Fibroblast of skin of left biceps (primary cell): ENCODE data around the gene MSH6.
A peak's percentile ranks its signal among the peaks of the same experiment; 100 is the strongest.

ENCODE experiments used
- DNase-seq, 2 experiments: peaks; one replicate each; pipeline ENCODE4 v3.0.0-alpha.2; 2013; ENCODE audit warnings: low read depth in 2 of 2

The MSH6 gene

DNA sequence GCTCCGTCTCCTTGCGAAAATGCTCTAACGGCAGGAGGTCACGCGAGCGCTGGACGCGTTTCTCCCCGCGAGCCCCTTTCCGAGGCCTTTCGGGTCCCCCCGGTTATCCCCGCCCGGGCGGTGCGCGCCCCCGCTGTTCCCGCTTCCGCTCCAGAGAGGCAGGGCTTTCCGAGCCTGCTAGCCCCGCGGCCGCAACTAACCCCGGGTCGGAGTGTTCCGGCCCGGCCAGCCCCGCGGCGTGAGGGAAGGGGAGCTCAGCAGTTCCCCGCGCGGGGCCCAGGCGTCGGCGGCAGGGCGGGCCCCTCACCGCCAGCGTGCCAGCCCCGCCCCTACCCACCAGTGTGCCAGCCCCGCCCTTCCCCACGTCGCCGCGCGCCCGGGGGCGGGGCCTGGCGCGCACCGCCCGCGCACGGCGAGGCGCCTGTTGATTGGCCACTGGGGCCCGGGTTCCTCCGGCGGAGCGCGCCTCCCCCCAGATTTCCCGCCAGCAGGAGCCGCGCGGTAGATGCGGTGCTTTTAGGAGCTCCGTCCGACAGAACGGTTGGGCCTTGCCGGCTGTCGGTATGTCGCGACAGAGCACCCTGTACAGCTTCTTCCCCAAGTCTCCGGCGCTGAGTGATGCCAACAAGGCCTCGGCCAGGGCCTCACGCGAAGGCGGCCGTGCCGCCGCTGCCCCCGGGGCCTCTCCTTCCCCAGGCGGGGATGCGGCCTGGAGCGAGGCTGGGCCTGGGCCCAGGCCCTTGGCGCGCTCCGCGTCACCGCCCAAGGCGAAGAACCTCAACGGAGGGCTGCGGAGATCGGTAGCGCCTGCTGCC, at the start of gene MSH6:
Gene MSH6 (plus strand): TSS at position 475 of the 815 bp plus-strand sequence. CDS start 89 bp downstream, at position 564.
- DNase-seq: peak; percentile 73 to 75

DNA sequence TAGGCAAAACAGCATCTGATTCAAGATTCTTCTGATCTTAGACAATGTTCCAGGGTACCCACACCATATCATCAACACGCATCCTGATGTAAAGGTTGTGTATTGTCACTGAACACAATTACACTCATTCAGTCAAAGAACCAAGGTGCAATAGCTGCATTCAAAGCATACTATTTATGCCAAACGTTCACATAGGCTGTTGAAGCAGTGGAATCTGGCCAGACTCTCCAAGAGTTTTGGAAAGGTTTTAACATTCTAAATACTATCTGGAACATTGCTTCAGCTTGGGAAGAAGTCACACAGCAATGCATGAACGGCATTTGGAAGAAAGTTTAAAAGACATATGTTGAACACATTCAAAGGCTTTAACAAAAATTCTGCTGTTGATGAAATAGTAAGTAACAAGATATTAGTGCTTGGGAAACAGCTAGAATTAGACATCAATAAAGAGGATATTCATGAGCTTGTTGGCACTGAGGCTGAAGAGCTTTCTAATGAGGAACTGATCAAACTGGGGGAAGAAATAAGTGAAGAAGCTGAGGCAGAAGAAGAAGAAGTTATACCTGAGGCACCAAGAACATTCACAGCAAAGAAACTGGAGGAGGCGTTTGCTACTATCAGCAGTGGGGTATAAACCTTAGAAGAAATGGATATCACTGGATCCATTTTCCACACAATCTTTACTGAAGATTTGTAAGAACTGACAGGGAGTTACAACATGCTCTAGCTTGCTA, 47.6 kb upstream of the MSH6 start:
- no peak for DNase-seq

DNA sequence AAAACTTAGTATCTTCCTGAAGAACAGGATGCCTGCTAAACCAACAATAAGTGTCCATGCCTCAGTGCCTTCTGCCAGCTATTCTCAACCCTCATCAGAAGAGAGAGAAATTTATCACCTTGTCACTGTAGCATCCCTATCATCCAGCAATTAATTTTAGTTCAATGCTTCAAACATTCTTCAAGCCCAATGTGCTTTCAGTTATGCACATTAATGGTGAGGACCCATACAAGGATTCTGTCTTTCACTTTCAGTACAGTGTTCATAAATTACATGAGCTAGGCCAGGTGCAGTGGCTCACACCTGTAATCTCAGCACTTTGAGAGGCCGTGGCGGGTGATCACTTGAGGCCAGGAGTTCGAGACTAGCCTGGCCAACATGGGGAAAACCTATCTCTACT, 47.0 kb upstream of the MSH6 start:
- DNase-seq: no peak

GRCh38 chr2:47737191-47737975, 45.6 kb upstream of the MSH6 start:
- no peak for DNase-seq

- no peak for DNase-seq
These were observed 44.6 kb upstream of the MSH6 start for GRCh38 chr2:47738331-47738730.

DNA sequence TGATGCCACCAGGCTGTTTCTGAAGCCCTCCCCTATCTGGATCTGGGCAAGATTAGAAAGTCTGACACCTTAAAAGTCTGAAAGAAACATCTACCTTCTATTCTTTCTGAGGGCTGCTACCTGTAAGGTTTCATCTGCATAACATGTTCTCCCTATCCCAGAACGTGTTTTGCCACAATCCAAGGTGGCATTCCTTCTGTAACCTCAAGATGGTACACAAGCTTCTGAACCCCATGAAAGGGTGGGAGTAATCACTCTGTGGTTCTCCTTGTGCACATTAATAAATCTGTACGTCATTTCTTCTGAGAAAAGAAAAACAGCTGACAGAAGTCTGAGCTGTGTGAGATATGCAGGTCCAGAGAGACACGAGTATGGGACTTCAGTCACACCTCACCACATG, 41.8 kb upstream of the MSH6 start:
- no peak for DNase-seq

DNA sequence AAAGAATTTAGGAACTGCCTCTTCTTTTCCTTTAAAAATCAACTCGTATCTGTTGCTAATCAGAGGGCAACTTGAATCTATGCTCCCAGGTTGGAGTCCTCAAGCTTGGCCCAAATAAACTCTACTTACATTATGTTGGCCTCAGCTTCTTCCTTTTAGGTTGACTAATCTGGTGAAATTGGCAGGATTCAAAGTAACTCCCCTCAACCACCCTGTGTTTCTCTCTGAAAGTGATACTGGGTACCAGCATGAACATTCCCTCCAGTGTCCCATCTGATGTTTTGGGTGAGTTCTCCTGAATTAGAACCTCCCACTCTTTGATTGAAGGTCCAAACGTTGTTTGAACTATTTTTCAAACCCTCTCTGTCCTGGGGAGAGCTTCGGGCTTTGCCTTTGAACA, 41.3 kb upstream of the MSH6 start:
- no peak for DNase-seq

DNA sequence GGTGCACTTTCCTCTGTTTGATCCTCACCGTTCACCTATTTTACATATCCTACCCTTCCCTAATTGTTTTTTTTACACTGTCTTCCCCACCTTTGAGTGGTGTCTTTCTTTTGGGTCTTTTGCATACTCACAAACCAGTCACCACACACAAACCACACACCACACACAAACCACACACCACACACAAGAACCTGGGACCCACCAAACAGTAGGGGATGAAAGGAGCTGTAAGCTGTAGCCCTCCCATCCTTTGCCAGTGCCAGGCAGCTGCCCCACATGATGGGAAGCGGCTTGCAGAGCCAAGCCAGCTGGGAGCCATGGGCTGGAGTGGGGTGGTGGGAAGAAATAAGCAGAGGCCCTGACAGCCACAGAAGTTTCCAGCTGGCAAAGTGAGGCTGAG, 38.9 kb upstream of the MSH6 start:
- no peak for DNase-seq

DNA sequence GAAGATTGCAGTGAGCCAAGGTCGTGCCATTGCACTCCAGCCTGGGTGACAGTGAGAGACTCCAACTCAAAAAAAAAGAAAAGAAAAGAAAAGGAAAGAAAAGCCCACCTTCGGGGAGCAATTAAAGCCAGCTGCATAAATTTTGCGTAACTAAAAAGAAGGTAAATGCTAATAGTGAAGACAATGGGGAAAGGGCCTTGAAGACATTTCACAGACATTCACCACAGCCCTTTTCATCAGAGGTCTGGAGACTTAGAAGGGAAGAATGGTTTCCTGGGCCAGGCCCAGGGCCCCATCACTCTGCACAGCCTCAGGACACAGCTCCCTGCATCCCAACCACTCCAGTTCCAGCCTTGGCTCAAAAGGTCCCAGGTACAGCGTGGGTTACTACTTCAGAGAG, 35.1 kb upstream of the MSH6 start:
- DNase-seq: no peak

DNA sequence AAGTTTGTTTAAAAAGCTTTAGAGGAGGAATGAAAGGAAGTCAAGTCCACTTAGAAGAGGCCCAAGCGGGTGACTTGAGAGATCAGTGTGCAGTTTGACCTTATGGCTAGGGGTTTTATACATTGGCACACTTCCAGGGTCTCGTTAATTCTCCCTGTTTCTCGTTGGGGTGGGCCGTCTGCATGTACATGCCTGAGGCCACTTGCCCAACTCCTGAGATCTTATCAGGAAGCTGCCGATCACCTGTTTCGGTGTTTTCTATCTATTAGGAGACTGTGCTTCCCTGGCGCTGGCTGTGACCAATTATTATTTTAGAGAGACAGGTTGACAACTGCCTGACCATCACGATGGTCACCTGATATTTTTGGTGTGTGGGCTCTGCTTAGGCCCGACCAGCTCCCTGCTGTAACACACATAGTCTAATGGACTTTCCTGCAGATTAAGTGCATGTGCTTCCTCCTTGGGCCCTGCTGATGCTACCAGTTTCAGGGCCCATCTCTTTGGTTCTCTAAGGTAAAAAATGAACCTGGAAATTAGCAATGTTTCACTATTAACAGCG, 31.0 kb upstream of the MSH6 start:
- DNase-seq: no peak

- no peak for DNase-seq
These were observed 15.5 kb upstream of the MSH6 start for GRCh38 chr2:47767497-47767844.

DNA sequence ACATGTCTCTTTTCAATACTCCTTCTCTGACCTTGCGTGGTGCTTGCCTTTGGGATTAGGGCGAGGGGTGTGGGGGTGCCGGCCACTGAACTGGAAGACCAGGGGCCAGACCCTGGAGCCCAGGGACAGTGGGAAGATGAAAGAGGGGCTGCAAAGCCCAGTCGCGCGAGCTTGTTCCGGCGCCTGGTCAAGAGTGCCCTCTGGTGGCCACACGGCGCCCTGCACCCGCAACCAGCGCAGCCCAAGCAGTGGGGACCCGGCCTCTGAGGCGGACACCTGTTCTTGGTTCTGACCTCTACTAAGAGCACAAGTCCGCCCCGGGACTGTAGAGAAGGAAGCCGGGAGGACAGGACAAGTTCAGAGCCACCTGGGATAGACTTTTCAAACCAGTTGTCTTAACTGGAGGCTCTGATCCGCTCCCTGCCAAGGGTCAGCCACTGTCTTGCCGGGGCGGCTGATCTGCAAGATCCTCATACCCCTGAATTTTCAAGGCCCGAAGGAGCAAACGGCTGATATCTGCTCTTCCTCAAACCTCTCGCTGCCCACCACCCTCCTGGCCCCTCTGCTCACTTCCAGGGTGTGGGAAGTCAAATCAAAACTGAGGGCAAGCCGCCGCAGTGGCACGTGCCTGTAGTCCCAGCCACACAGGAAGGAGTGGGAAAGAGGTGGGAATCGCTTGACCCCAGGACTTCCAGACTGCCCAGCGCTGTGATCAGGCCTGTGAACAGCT, 14.9 kb upstream of the MSH6 start:
- no peak for DNase-seq

DNA sequence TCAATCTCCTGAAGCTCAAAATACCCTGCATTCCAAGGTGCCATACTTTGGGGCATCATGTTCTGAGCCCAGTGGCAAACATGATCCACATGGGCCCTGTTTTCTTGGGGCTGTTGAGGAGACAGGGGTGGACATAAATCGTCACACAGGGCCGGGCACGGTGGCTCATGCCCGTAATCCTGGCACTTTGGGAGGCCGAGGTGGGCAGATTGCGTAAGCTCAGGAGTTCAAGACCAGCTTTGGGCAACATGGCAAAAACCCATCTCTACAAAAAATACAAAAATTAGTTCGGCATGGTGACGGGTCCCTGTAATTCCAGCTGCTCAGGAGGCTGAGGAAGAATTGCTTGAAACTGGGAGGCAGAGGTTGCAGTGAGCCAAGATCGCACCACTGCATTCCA, 13.6 kb upstream of the MSH6 start:
- DNase-seq: no peak

DNA sequence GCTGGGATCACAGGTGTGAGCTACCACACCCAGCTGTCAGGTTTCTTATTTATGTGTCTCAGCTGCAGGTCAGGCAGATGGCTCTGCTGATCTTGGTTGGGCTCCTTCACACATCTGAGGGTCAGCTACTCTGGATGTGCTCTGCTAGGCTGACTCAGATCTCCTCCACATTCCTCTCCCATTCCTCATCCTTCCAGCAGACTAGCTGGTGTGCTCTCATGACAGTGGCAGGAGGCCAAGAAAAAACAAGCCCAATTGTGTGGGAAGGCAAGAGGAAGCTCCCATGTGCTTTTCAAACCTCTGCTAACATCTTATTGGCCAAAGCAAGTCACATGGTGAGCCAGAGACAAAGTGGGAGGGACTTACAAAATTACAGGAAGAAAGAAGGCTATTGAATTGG, 11.7 kb upstream of the MSH6 start:
- peak in 1 of 2 experiments; percentile 37 for DNase-seq

- DNase-seq: no peak
These were observed 10.6 kb upstream of the MSH6 start for GRCh38 chr2:47772343-47772742.

- no peak for DNase-seq
These were observed 8.4 kb upstream of the MSH6 start for GRCh38 chr2:47774567-47774966.

DNA sequence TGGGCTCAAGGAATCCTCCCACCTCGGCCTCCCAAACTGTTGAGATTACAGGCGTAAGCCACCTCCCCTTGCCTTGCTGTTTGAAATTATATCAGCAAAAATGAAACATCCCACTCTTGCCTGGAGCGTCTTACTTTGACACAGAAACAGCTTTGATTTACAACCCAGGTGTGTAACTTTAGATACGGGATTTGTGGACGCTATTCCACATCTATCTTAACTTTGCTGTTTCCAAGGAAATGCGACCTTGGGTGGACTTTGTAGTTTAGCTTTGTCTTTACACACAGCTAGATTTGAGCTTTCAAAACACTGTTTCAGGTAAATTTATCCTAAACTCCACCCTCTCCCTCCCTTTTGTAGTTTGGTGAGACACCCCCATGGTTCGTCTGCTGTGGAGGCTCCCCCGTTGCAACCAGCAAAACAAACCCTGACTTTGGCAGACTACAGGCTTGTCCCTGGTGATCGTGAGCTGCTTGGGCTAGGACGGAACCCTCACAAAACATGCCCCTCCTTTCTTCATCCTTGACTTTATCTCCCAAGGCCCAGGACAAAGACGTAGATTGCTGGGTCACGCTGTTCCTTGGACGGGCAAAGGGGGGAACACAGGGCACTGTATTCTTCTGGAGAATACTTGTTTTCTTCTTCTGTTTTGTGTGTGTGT, 5.5 kb upstream of the MSH6 start:
- no peak for DNase-seq

- no peak for DNase-seq
These were observed 4.1 kb upstream of the MSH6 start for GRCh38 chr2:47778698-47779425.

DNA sequence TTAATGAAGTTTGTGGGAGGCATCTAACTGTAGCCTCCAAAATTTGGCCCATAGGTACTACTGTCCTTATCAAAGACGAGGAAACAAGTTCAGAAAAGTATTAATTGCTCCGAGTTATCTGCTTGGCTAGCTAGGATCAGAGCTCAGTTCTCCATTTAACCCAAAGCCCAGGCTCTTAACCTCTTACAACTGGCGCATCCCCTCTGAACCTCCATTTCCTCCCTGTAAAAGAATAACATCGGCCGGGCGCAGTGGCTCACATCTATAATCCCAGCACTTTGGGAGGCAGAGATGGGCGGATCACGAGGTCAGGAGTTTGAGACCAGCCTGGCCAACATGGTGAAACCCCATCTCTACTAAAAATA, 3.5 kb upstream of the MSH6 start:
- DNase-seq: no peak

- DNase-seq: no peak
These were observed 619 bp upstream of the MSH6 start for GRCh38 chr2:47782381-47782670.
